Lower lobe of right lung (tissue), 2 donors: ENCODE data around the gene HOXA7. TPM values are rescaled to one million over a fixed set of nuclear protein-coding genes. Genes with fewer than 3 reads are reported as not detected.

Experiments
- ATAC-seq, 2 donors: fragments of 200-7000 bp; cut with Tn5 transposase; one replicate each; pipeline ENCODE4 v1.9.1; 2020 to 2022; ENCODE audit warnings: mild to moderate bottlenecking in 2 of 2, moderate library complexity in 2 of 2
- DNase-seq: peaks from one replicate; pipeline ENCODE4 v3.0.0-alpha.2; 2020
- H3K27ac ChIP-seq: fragments of 200-600 bp; one replicate; pipeline ENCODE4 v1.8.0; 2022
- H3K27me3 ChIP-seq: fragments of 200-600 bp; one replicate; pipeline ENCODE4 v1.8.0; 2022; ENCODE audit warnings: low read depth
- H3K36me3 ChIP-seq: fragments of 200-600 bp; one replicate; pipeline ENCODE4 v1.8.0; 2022; ENCODE audit warnings: mild to moderate bottlenecking
- H3K4me1 ChIP-seq: fragments of 200-600 bp; one replicate; pipeline ENCODE4 v1.8.0; 2022
- H3K4me3 ChIP-seq: fragments of 200-600 bp; one replicate; pipeline ENCODE4 v1.8.0; 2022; ENCODE audit warnings: mild to moderate bottlenecking
- H3K9me3 ChIP-seq: fragments of 200-600 bp; one replicate; pipeline ENCODE4 v1.8.0; 2022
- CTCF ChIP-seq: fragments of 200-600 bp; IDR thresholded peaks from one replicate; pipeline ENCODE4 v1.8.0; 2022; ENCODE audit warnings: antibody characterized with exemption, mild to moderate bottlenecking
- intact Hi-C: fragments of 100-400 bp; cut with DNase I; formaldehyde crosslinking; loops from one replicate; pipeline ENCODE4 v1.11.0; 2022
- total RNA-seq: library from RNA; stranded (reverse); fragmentation: NEBNext Ultra II Directional; extraction: Animal tissue kit (Norgen Biotek cat#: 25700); gene quantifications from one replicate; pipeline ENCODE4 v1.2.1, GENCODE V29; 2021
- donor health status: DM: no; HTN: yes; CAD: no; lungs with severe emphysema.

The HOXA7 gene
- total RNA-seq, 1 donor from 2014 or later: 2.2 TPM

- H3K27me3 ChIP-seq: peaks cover 100% of the 10 kb centered on the region
- peak overlapping the region; percentile 56 for H3K4me3 ChIP-seq
- no peaks in the 10 kb centered on the region for H3K36me3 ChIP-seq
- peak; percentile 40 for DNase-seq
- H3K4me1 ChIP-seq: peaks cover 40% of the 10 kb centered on the region
- no peaks in the 10 kb centered on the region for H3K9me3 ChIP-seq
- peak; percentile 25 to 42 for ATAC-seq
- no peak for TF ChIP-seq CTCF
- intact Hi-C loops: no loop called here
- no peak overlapping the region for H3K27ac ChIP-seq
Observed at GRCh38 chr7:27172823-27173510, 16.5 kb upstream of the HOXA7 start.

DNA sequence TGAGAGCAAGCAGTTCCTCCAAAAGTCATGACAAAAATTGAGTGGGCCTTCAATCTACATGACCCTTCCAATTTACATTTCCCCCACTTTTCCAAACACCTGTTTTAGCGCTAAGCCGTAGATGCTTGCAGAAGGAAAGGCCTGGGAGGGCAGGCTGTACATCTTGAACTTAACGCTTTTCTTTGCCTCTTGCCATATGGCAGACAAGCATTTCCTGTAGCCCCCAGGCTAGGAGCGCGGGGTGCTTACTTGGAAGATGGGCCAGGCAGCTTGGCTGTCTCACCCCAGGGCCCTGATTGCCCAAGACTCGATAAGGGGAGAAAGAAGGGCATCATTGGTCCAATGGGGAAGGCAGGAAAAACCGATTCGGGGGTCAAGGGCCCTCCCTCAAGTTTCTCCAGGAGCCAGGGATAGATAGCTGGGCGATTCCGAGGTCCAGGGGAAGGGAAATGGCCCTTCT lies 15.9 kb upstream of the HOXA7 start:
- H3K27ac ChIP-seq: no peak overlapping the region
- peak overlapping the region; percentile 56 for H3K4me3 ChIP-seq
- no peak for TF ChIP-seq CTCF
- intact Hi-C loops: no loop called here
- no peak for DNase-seq
- H3K9me3 ChIP-seq: no peaks in the 10 kb centered on the region
- no peaks in the 10 kb centered on the region for H3K36me3 ChIP-seq
- H3K4me1 ChIP-seq: peaks cover 40% of the 10 kb centered on the region
- ATAC-seq: no peak
- H3K27me3 ChIP-seq: peaks cover 100% of the 10 kb centered on the region

GRCh38 chr7:27171637-27172314 lies 15.3 kb upstream of the HOXA7 start:
- intact Hi-C loops: no loop called here
- Histone ChIP-seq H3K4me1 (peaks cover 40% of the 10 kb centered on the region), H3K9me3 (no peaks in the 10 kb centered on the region), H3K27ac (no peak overlapping the region), H3K27me3 (peaks cover 100% of the 10 kb centered on the region), H3K4me3 (no peak overlapping the region), H3K36me3 (no peaks in the 10 kb centered on the region)
- no peak for TF ChIP-seq CTCF
- ATAC-seq (no peak), DNase-seq (no peak)

DNA sequence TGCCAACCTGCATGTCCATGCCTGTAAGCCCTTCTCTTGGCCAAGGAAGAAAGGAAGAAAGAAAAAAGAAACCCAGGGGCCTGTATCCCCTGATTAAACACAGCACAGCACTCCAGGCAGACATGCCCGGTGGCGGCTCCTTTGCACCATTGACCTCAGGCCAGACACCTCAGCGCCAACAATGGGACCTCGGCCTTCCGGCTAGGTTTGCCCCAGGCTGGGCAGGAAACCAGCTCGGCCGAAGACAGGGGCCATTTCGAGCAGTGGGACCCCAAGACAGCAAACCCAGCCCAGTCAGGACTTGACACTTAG lies 14.8 kb upstream of the HOXA7 start:
- Histone ChIP-seq H3K4me3 (no peak overlapping the region), H3K36me3 (no peaks in the 10 kb centered on the region), H3K27me3 (peaks cover 100% of the 10 kb centered on the region), H3K4me1 (peaks cover 42% of the 10 kb centered on the region), H3K27ac (no peak overlapping the region), H3K9me3 (no peaks in the 10 kb centered on the region)
- TF ChIP-seq CTCF: no peak
- DNase-seq (no peak), ATAC-seq (no peak)
- intact Hi-C loops: no loop called here

GRCh38 chr7:27170426-27171324 lies 14.2 kb upstream of the HOXA7 start:
- H3K4me1 ChIP-seq: peaks cover 48% of the 10 kb centered on the region
- TF ChIP-seq CTCF: no peak
- no peaks in the 10 kb centered on the region for H3K9me3 ChIP-seq
- no peak overlapping the region for H3K4me3 ChIP-seq
- no peak for DNase-seq
- H3K36me3 ChIP-seq: no peaks in the 10 kb centered on the region
- no peak for ATAC-seq
- intact Hi-C loops: no loop called here
- no peak overlapping the region for H3K27ac ChIP-seq
- peaks cover 100% of the 10 kb centered on the region for H3K27me3 ChIP-seq
